ENCODE data around the gene CILP.

Gene CILP

DNA sequence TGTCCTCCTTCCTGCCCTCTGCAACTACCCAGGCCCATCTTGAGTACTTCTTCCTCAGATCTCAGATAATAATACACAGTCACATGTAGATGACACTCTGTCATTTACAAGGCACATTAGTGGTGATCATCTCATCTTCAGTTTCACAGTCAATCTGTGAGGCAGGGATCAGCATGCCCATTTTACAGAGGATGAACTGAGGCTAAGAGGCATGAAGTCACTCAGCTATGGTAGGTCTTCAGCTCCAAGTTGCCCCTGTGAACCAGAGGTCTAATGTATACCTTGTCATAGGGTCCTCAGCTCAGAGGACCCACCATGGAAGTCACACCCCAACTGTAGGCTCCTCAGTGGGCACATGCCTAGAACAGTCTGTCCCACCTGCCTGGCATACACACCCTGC is 4.2 kb upstream of the CILP start:
- no peaks in the 10 kb centered on the region for H3K27me3 ChIP-seq (ENCODE audit: insufficient read depth, poor library complexity, severe bottlenecking)
- TF ChIP-seq, protein P1, sequence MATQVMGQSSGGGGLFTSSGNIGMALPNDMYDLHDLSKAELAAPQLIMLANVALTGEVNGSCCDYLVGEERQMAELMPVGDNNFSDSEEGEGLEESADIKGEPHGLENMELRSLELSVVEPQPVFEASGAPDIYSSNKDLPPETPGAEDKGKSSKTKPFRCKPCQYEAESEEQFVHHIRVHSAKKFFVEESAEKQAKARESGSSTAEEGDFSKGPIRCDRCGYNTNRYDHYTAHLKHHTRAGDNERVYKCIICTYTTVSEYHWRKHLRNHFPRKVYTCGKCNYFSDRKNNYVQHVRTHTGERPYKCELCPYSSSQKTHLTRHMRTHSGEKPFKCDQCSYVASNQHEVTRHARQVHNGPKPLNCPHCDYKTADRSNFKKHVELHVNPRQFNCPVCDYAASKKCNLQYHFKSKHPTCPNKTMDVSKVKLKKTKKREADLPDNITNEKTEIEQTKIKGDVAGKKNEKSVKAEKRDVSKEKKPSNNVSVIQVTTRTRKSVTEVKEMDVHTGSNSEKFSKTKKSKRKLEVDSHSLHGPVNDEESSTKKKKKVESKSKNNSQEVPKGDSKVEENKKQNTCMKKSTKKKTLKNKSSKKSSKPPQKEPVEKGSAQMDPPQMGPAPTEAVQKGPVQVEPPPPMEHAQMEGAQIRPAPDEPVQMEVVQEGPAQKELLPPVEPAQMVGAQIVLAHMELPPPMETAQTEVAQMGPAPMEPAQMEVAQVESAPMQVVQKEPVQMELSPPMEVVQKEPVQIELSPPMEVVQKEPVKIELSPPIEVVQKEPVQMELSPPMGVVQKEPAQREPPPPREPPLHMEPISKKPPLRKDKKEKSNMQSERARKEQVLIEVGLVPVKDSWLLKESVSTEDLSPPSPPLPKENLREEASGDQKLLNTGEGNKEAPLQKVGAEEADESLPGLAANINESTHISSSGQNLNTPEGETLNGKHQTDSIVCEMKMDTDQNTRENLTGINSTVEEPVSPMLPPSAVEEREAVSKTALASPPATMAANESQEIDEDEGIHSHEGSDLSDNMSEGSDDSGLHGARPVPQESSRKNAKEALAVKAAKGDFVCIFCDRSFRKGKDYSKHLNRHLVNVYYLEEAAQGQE (IDR thresholded peaks at IDR 0.05; ENCODE audit: insufficient replicate concordance, low read depth): no peak
- no peak for TF ChIP-seq GABPA (IDR thresholded peaks at IDR 0.05; ENCODE audit: low read depth)
- TF ChIP-seq, protein P2, sequence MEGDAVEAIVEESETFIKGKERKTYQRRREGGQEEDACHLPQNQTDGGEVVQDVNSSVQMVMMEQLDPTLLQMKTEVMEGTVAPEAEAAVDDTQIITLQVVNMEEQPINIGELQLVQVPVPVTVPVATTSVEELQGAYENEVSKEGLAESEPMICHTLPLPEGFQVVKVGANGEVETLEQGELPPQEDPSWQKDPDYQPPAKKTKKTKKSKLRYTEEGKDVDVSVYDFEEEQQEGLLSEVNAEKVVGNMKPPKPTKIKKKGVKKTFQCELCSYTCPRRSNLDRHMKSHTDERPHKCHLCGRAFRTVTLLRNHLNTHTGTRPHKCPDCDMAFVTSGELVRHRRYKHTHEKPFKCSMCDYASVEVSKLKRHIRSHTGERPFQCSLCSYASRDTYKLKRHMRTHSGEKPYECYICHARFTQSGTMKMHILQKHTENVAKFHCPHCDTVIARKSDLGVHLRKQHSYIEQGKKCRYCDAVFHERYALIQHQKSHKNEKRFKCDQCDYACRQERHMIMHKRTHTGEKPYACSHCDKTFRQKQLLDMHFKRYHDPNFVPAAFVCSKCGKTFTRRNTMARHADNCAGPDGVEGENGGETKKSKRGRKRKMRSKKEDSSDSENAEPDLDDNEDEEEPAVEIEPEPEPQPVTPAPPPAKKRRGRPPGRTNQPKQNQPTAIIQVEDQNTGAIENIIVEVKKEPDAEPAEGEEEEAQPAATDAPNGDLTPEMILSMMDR (IDR thresholded peaks at IDR 0.05; ENCODE audit: insufficient read depth, low read length): no peak
- TF ChIP-seq POLR2AphosphoS5 (IDR thresholded peaks at IDR 0.05; ENCODE audit: low read depth): no peak
- TF ChIP-seq SPI1 (IDR thresholded peaks at IDR 0.05; ENCODE audit: borderline replicate concordance, low read depth): no peak
- no peak overlapping the region for H3K4me3 ChIP-seq (replicated peaks; ENCODE audit: insufficient read depth, low read length)
- H3K27ac ChIP-seq (replicated peaks): no peak overlapping the region
- DNase-seq (ENCODE audit: low read depth in 1 of 2, low spot score in 1 of 2): no peak

DNA sequence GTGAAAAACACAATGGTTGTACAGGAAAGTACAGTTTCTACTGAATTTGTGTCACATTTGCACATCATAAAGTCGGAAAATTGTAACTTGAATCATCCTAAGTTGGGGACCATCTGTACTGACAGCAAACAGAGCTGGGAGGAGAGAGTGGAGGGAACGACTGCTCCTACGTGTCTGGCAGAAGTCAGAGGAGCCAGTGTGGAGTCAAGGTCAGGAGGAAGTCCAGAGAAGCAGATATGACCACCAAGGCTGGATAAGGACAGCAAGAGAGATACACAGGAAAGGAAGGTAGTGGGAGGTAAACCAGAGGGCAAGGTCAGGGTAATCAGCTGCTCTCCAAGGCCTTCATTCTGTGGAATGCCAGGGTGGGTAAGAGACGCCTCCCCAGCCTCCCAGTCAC is 2.7 kb upstream of the CILP start:
- Histone ChIP-seq H3K4me3 (replicated peaks; ENCODE audit: insufficient read depth, low read length) (no peak overlapping the region), H3K27me3 (ENCODE audit: insufficient read depth, poor library complexity, severe bottlenecking) (no peaks in the 10 kb centered on the region), H3K27ac (replicated peaks) (no peak overlapping the region)
- no peak for DNase-seq (ENCODE audit: low read depth in 1 of 2, low spot score in 1 of 2)
- TF ChIP-seq, protein P2 (IDR thresholded peaks at IDR 0.05; ENCODE audit: insufficient read depth, low read length): no peak
- no peak for TF ChIP-seq SPI1 (IDR thresholded peaks at IDR 0.05; ENCODE audit: borderline replicate concordance, low read depth)
- TF ChIP-seq, protein P1 (IDR thresholded peaks at IDR 0.05; ENCODE audit: insufficient replicate concordance, low read depth): no peak
- TF ChIP-seq POLR2AphosphoS5 (IDR thresholded peaks at IDR 0.05; ENCODE audit: low read depth): no peak
- no peak for TF ChIP-seq GABPA (IDR thresholded peaks at IDR 0.05; ENCODE audit: low read depth)

DNA sequence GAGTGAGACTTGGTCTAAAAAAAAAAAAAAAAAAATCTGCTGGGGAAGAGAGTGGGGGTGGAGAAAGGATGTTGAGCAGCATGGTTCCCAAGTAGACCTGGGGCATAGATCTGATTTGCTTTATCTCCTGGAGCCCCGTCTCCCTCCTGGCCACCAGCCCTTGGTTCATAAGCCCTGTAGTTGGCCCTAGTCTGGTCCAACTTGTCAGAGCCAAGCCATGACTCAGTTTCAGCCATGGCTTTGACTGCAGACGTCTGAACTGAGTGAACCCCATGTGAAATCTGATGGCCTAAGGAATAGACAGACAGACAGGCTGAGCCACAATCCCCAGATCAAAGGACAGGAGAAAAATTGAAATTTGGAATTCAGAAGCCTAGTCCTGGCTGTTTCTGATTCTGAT is 2.0 kb upstream of the CILP start:
- H3K27ac ChIP-seq (replicated peaks): no peak overlapping the region
- TF ChIP-seq, protein P2 (IDR thresholded peaks at IDR 0.05; ENCODE audit: insufficient read depth, low read length): no peak
- TF ChIP-seq POLR2AphosphoS5 (IDR thresholded peaks at IDR 0.05; ENCODE audit: low read depth) (no peak), GABPA (IDR thresholded peaks at IDR 0.05; ENCODE audit: low read depth) (no peak), SPI1 (IDR thresholded peaks at IDR 0.05; ENCODE audit: borderline replicate concordance, low read depth) (no peak)
- TF ChIP-seq, protein P1 (IDR thresholded peaks at IDR 0.05; ENCODE audit: insufficient replicate concordance, low read depth): no peak
- no peaks in the 10 kb centered on the region for H3K27me3 ChIP-seq (ENCODE audit: insufficient read depth, poor library complexity, severe bottlenecking)
- H3K4me3 ChIP-seq (replicated peaks; ENCODE audit: insufficient read depth, low read length): no peak overlapping the region
- DNase-seq (ENCODE audit: low read depth in 1 of 2, low spot score in 1 of 2): no peak
